Uterus (tissue), 4 donors: ENCODE results near the gene ZMYND8. TPM values are rescaled to one million over a fixed set of nuclear protein-coding genes. Genes with fewer than 3 reads are reported as not detected.
A peak's percentile ranks its signal among the peaks of the same experiment; 100 is the strongest.
"Not testable (repeated sequence)": the region's sequence is repeated elsewhere in the genome, so short reads cannot be mapped to it uniquely, and the experiment has no call there.

Experiments used
- DNase-seq, 2 donors: peaks; one replicate each; pipeline ENCODE4 v3.0.0-alpha.2; 2019 to 2020
- H3K27ac ChIP-seq, 2 donors: fragments of 200-600 bp; sonication (generic); 1 replicate in 1 of 2; 2 replicates in 1 of 2; pipeline ENCODE4 v1.5.1; 2016 to 2018
- H3K27me3 ChIP-seq, 2 donors: fragments of 200-600 bp; sonication (generic); one replicate each; pipeline ENCODE4 v1.5.1; 2018 to 2019; ENCODE audit warnings: control low read depth in 1 of 2
- H3K36me3 ChIP-seq, 2 donors: fragments of 200-600 bp; sonication (generic); one replicate each; pipeline ENCODE4 v1.5.1; 2019; ENCODE audit warnings: control low read depth in 1 of 2
- H3K4me1 ChIP-seq, 2 donors: fragments of 200-600 bp; sonication (generic); one replicate each; pipeline ENCODE4 v1.5.1; 2018 to 2019; ENCODE audit warnings: control low read depth in 1 of 2
- H3K4me3 ChIP-seq, 2 donors: fragments of 200-600 bp; sonication (generic); 1 replicate in 1 of 2; 2 replicates in 1 of 2; pipeline ENCODE4 v1.5.1; 2018 to 2019; ENCODE audit warnings: mild to moderate bottlenecking in 1 of 2
- H3K9me3 ChIP-seq, 2 donors: fragments of 200-600 bp; sonication (generic); one replicate each; pipeline ENCODE4 v1.5.1; 2019; ENCODE audit warnings: control low read depth in 1 of 2
- CTCF ChIP-seq, 4 experiments: fragments of 200-600 bp in 2 of 4; fragments of 450-650 bp in 2 of 4; sonication (generic) in 2 of 4; IDR thresholded peaks; one replicate each; pipeline ENCODE4 v1.5.1; 2016 to 2019; ENCODE audit warnings: antibody characterized with exemption in 4 of 4, mild to moderate bottlenecking in 2 of 4, moderate library complexity in 1 of 4
- POLR2A ChIP-seq, 2 donors: fragments of 450-650 bp; IDR thresholded peaks; one replicate each; pipeline ENCODE4 v1.6.1; 2016; ENCODE audit warnings: antibody characterized with exemption in 2 of 2, mild to moderate bottlenecking in 1 of 2, moderate library complexity in 1 of 2
- intact Hi-C: fragments of 100-400 bp; cut with DNase I; formaldehyde crosslinking; loops from one replicate; pipeline ENCODE4 v1.15.1; 2023; ENCODE audit warnings: low total_unique reads
- total RNA-seq, 4 donors: library from RNA; depleted of rRNA in 3 of 4; stranded (reverse); fragments of >200 nt in 3 of 4; gene quantifications; one replicate each; pipeline versions ENCODE4 v1.1.0 to v1.2.4, GENCODE V29; 2014 to 2023
- donor health status: DM: yes; HTN: yes; CAD: no.

ZMYND8 gene
- 10 to 100 TPM; 10.2 to 26.7 (median 16.0) TPM for total RNA-seq

- no peaks in the 10 kb centered on the region for H3K9me3 ChIP-seq
- TF ChIP-seq CTCF (IDR thresholded peaks at IDR 0.05): no peak
- peak in 1 of 2 donors; percentile 28 for TF ChIP-seq POLR2A (IDR thresholded peaks at IDR 0.05)
- no peak within 1 kb of the TSS for H3K4me3 ChIP-seq
- no peaks in the 10 kb centered on the region for H3K27me3 ChIP-seq
- no peaks in the 10 kb centered on the region for H3K36me3 ChIP-seq
- peak; percentile 88 to 97 for DNase-seq
- intact Hi-C loops: loop anchor here (5.0 kb wide), 1 partner anchor 39 kb away; no protein-coding TSS in a partner anchor
- peaks cover 50 to 68% of the 10 kb centered on the region in 2 donors for H3K4me1 ChIP-seq
- H3K27ac ChIP-seq: peak within 1 kb of the TSS; percentile 94 to 99
These were observed at the start of gene ZMYND8 for GRCh38 chr20:47356526-47357295. Gene ZMYND8 (minus strand): TSS chr20:47356699. CDS start chr20:47356670, 29 bp downstream.

GRCh38 chr20:47405775-47406325 lies 49.4 kb upstream of the ZMYND8 start:
- no peak overlapping the region for H3K27ac ChIP-seq
- H3K27me3 ChIP-seq: no peaks in the 10 kb centered on the region
- intact Hi-C loops: no loop called here
- H3K9me3 ChIP-seq: no peaks in the 10 kb centered on the region
- no peak overlapping the region for H3K4me3 ChIP-seq
- no peak for DNase-seq
- TF ChIP-seq CTCF (IDR thresholded peaks at IDR 0.05): no peak
- TF ChIP-seq POLR2A (IDR thresholded peaks at IDR 0.05): no peak
- no peaks in the 10 kb centered on the region for H3K36me3 ChIP-seq
- no peaks in the 10 kb centered on the region for H3K4me1 ChIP-seq

- no peak overlapping the region for H3K27ac ChIP-seq
- H3K36me3 ChIP-seq: no peaks in the 10 kb centered on the region
- H3K27me3 ChIP-seq: no peaks in the 10 kb centered on the region
- H3K4me1 ChIP-seq: no peaks in the 10 kb centered on the region
- DNase-seq: no peak
- no peak for TF ChIP-seq POLR2A (IDR thresholded peaks at IDR 0.05)
- intact Hi-C loops: no loop called here
- H3K4me3 ChIP-seq: no peak overlapping the region
- H3K9me3 ChIP-seq: no peaks in the 10 kb centered on the region
These were observed 44.2 kb upstream of the ZMYND8 start for GRCh38 chr20:47400685-47401084.

GRCh38 chr20:47397652-47398301 lies 41.3 kb upstream of the ZMYND8 start:
- Histone ChIP-seq H3K36me3 (no peaks in the 10 kb centered on the region), H3K27me3 (no peaks in the 10 kb centered on the region), H3K4me1 (no peaks in the 10 kb centered on the region), H3K9me3 (no peaks in the 10 kb centered on the region), H3K4me3 (no peak overlapping the region), H3K27ac (no peak overlapping the region)
- no peak for TF ChIP-seq CTCF (IDR thresholded peaks at IDR 0.05)
- TF ChIP-seq POLR2A (IDR thresholded peaks at IDR 0.05): no peak
- DNase-seq: no peak
- intact Hi-C loops: no loop called here

- Histone ChIP-seq H3K27me3 (no peaks in the 10 kb centered on the region), H3K36me3 (no peaks in the 10 kb centered on the region), H3K9me3 (no peaks in the 10 kb centered on the region), H3K4me3 (no peak overlapping the region), H3K4me1 (no peaks in the 10 kb centered on the region), H3K27ac (no peak overlapping the region)
- intact Hi-C loops: no loop called here
- no peak for DNase-seq
- no peak for TF ChIP-seq CTCF (IDR thresholded peaks at IDR 0.05)
- TF ChIP-seq POLR2A (IDR thresholded peaks at IDR 0.05): no peak
These were observed 40.4 kb upstream of the ZMYND8 start for GRCh38 chr20:47396762-47397476.

GRCh38 chr20:47393796-47394514 lies 37.5 kb upstream of the ZMYND8 start:
- H3K27me3 ChIP-seq, H3K27ac ChIP-seq, intact Hi-C loops, H3K36me3 ChIP-seq, H3K4me1 ChIP-seq, DNase-seq, H3K9me3 ChIP-seq, H3K4me3 ChIP-seq: not testable (repeated sequence)
